Smooth muscle cell of trachea (primary cell): Measurements from ENCODE around the gene CMA1. TPM values are rescaled to one million over a fixed set of nuclear protein-coding genes. Genes with fewer than 3 reads are reported as not detected.

Experiments
- total RNA-seq: library from RNA; depleted of rRNA; stranded (reverse); fragments of >200 nt; gene quantifications from 2 replicates; pipeline ENCODE4 v1.2.1, GENCODE V29; 2014

Gene CMA1
- not detected in 2 replicates for total RNA-seq

GRCh38 chr14:24508155-24508840 lies at the start of gene CMA1:
TSS of gene CMA1 (minus strand) at chr14:24508265. CDS start at chr14:24508235, 30 bp downstream.

Other genes with a start within 250 kb of the CMA1 start
- gene TGM1, start 245.1 kb downstream of the CMA1 start, total RNA-seq, result 0.83 and 1.5 TPM in 2 replicates
- 23.3 and 31.6 TPM in 2 replicates for gene RABGGTA, start 236.7 kb downstream of the CMA1 start, total RNA-seq
- gene DHRS1, start 208.5 kb downstream of the CMA1 start, total RNA-seq, result 19.8 and 22.1 TPM in 2 replicates
- gene NOP9, start 208.4 kb downstream of the CMA1 start, total RNA-seq, result 19.3 and 25.1 TPM in 2 replicates
- 1.5 and 2.6 TPM in 2 replicates for gene CIDEB, start 200.3 kb downstream of the CMA1 start, total RNA-seq
- gene LTB4R2, start 198.1 kb downstream of the CMA1 start, total RNA-seq, result 3.8 and 4.6 TPM in 2 replicates
- gene LTB4R, start 196.8 kb downstream of the CMA1 start, total RNA-seq, result 0.87 and 4.1 TPM in 2 replicates
- 9.6 and 11.7 TPM in 2 replicates for gene ADCY4, start 173.2 kb downstream of the CMA1 start, total RNA-seq
- 2.9 and 6.8 TPM in 2 replicates for gene RIPK3, start 168.3 kb downstream of the CMA1 start, total RNA-seq
- gene NFATC4, start 140.1 kb downstream of the CMA1 start, total RNA-seq, result 108 and 149 TPM in 2 replicates
- gene NYNRIN, start 109.3 kb downstream of the CMA1 start, total RNA-seq, result 20.4 and 42.7 TPM in 2 replicates
- 4.1 and 11.4 TPM in 2 replicates for gene CBLN3, start 78.6 kb downstream of the CMA1 start, total RNA-seq
- 55.3 and 67.8 TPM in 2 replicates for gene KHNYN, start 78.3 kb downstream of the CMA1 start, total RNA-seq
- 12.4 and 16.4 TPM in 2 replicates for gene SDR39U1, start 65.5 kb downstream of the CMA1 start, total RNA-seq
- not detected in 2 replicates for gene CTSG, start 68.0 kb upstream of the CMA1 start, total RNA-seq
- not detected in 2 replicates for gene GZMH, start 101.4 kb upstream of the CMA1 start, total RNA-seq
- not detected in 2 replicates for gene GZMB, start 125.9 kb upstream of the CMA1 start, total RNA-seq